Measurements from ENCODE around the gene PDGFRA.

PDGFRA gene

GRCh38 chr4:54228961-54229501, at the start of gene PDGFRA:
PDGFRA (plus strand) TSS chr4:54229293; CDS start chr4:54258769, 29,476 bp downstream.
- no peak for DNase-seq

- no peak for DNase-seq
Observed at GRCh38 chr4:54184581-54184980, 44.5 kb upstream of the PDGFRA start.

- DNase-seq, result no peak
Observed at GRCh38 chr4:54185044-54185780, 43.9 kb upstream of the PDGFRA start.

- no peak for DNase-seq
Observed at GRCh38 chr4:54185866-54186265, 43.2 kb upstream of the PDGFRA start.

- DNase-seq, result no peak
Observed at GRCh38 chr4:54186371-54186770, 42.7 kb upstream of the PDGFRA start.

- DNase-seq, result no peak
Observed at GRCh38 chr4:54187148-54187547, 41.9 kb upstream of the PDGFRA start.

- no peak for DNase-seq
Observed at GRCh38 chr4:54189140-54189539, 40.0 kb upstream of the PDGFRA start.

- DNase-seq, result no peak
Observed at GRCh38 chr4:54192811-54193210, 36.3 kb upstream of the PDGFRA start.

GRCh38 chr4:54197926-54198325, 31.2 kb upstream of the PDGFRA start:
- DNase-seq, result no peak

GRCh38 chr4:54199919-54200318, 29.2 kb upstream of the PDGFRA start:
- DNase-seq, result no peak

GRCh38 chr4:54209617-54210016, 19.5 kb upstream of the PDGFRA start:
- no peak for DNase-seq

GRCh38 chr4:54213001-54213400, 16.1 kb upstream of the PDGFRA start:
- DNase-seq, result no peak

GRCh38 chr4:54213761-54214160, 15.3 kb upstream of the PDGFRA start:
- no peak for DNase-seq

- DNase-seq, result no peak
Observed at GRCh38 chr4:54215379-54216077, 13.6 kb upstream of the PDGFRA start.

- peak; percentile 63 for DNase-seq
Observed at GRCh38 chr4:54217642-54218495, 11.2 kb upstream of the PDGFRA start.

- no peak for DNase-seq
Observed at GRCh38 chr4:54218736-54219135, 10.4 kb upstream of the PDGFRA start.

GRCh38 chr4:54224996-54225597, 4.0 kb upstream of the PDGFRA start:
- no peak for DNase-seq

- no peak for DNase-seq
Observed at GRCh38 chr4:54225598-54226403, 3.3 kb upstream of the PDGFRA start.

- no peak for DNase-seq
Observed at GRCh38 chr4:54226404-54227255, 2.5 kb upstream of the PDGFRA start.

GRCh38 chr4:54227256-54228055, 1.6 kb upstream of the PDGFRA start:
- no peak for DNase-seq
